ENCODE data around the gene ATG4B. TPM values are rescaled to one million over a fixed set of nuclear protein-coding genes. Genes with fewer than 3 reads are reported as not detected.

Gene ATG4B
- total RNA-seq, 6 experiments from 2014 or later, result 43.5 to 58.3 (median 51.9) TPM

- Mint-ChIP-seq H3K36me3 (ENCODE audit: low read depth) (no peaks in the 10 kb centered on the region), H3K4me1 (ENCODE audit: low read depth) (peaks cover 18% of the 10 kb centered on the region), H3K27ac (no peak overlapping the region), H3K9me3 (no peaks in the 10 kb centered on the region), H3K27me3 (ENCODE audit: insufficient read depth) (no peaks in the 10 kb centered on the region; the same call in none of the 2 replicates), H3K4me3 (no peak overlapping the region)
- no peak for TF ChIP-seq CTCF (IDR thresholded peaks at IDR 0.05)
- no peak for DNase-seq
Observed at GRCh38 chr2:241666627-241667400, 29.3 kb downstream of the ATG4B start.

- no peak for TF ChIP-seq CTCF (IDR thresholded peaks at IDR 0.05)
- H3K4me1 Mint-ChIP-seq (ENCODE audit: low read depth), result peaks cover 18% of the 10 kb centered on the region
- no peak overlapping the region for H3K4me3 Mint-ChIP-seq
- H3K27ac Mint-ChIP-seq, result no peak overlapping the region
- H3K36me3 Mint-ChIP-seq (ENCODE audit: low read depth), result no peaks in the 10 kb centered on the region
- no peaks in the 10 kb centered on the region for H3K9me3 Mint-ChIP-seq
- H3K27me3 Mint-ChIP-seq (ENCODE audit: insufficient read depth), result no peaks in the 10 kb centered on the region; the same call in none of the 2 replicates
- no peak for DNase-seq
Observed at GRCh38 chr2:241668354-241668753, 30.9 kb downstream of the ATG4B start.

- H3K4me3 Mint-ChIP-seq, result no peak overlapping the region
- no peaks in the 10 kb centered on the region for H3K36me3 Mint-ChIP-seq (ENCODE audit: low read depth)
- no peaks in the 10 kb centered on the region for H3K9me3 Mint-ChIP-seq
- no peak overlapping the region for H3K27ac Mint-ChIP-seq
- TF ChIP-seq CTCF (IDR thresholded peaks at IDR 0.05), result no peak
- H3K27me3 Mint-ChIP-seq (ENCODE audit: insufficient read depth), result no peaks in the 10 kb centered on the region; the same call in none of the 2 replicates
- peaks cover 18% of the 10 kb centered on the region for H3K4me1 Mint-ChIP-seq (ENCODE audit: low read depth)
- no peak for DNase-seq
Observed at GRCh38 chr2:241668839-241669238, 31.3 kb downstream of the ATG4B start.

- Mint-ChIP-seq H3K4me1 (ENCODE audit: low read depth) (peaks cover 10% of the 10 kb centered on the region), H3K27ac (no peak overlapping the region), H3K9me3 (no peaks in the 10 kb centered on the region), H3K27me3 (ENCODE audit: insufficient read depth) (no peaks in the 10 kb centered on the region; the same call in 1 of the 2 replicates), H3K4me3 (no peak overlapping the region), H3K36me3 (ENCODE audit: low read depth) (no peaks in the 10 kb centered on the region)
- DNase-seq, result no peak
- TF ChIP-seq CTCF (IDR thresholded peaks at IDR 0.05), result no peak
Observed at GRCh38 chr2:241670333-241671110, 33.0 kb downstream of the ATG4B start.

- Mint-ChIP-seq H3K9me3 (no peaks in the 10 kb centered on the region), H3K4me1 (ENCODE audit: low read depth) (no peaks in the 10 kb centered on the region), H3K36me3 (ENCODE audit: low read depth) (no peaks in the 10 kb centered on the region), H3K27me3 (ENCODE audit: insufficient read depth) (no peaks in the 10 kb centered on the region; the same call in 1 of the 2 replicates), H3K27ac (no peak overlapping the region), H3K4me3 (no peak overlapping the region)
- DNase-seq, result no peak
- TF ChIP-seq CTCF (IDR thresholded peaks at IDR 0.05), result no peak
Observed at GRCh38 chr2:241671457-241672240, 34.2 kb downstream of the ATG4B start.

Data from HFFc6 (cell line).